Keratinocyte (primary cell): ENCODE results near the gene GADD45B. TPM values are rescaled to one million over a fixed set of nuclear protein-coding genes. Genes with fewer than 3 reads are reported as not detected.

ENCODE experiments used
- DNase-seq: peaks from one replicate; pipeline ENCODE4 v3.0.0-alpha.2; 2011; ENCODE audit warnings: low read depth, missing footprints, low spot score
- FAIRE-seq: peaks from 2 replicates; lab custom pipeline; 2011; peaks lifted over from hg19 to GRCh38; lab: Jason Lieb, UNC
- H2AFZ ChIP-seq: 2 replicates; pipeline ENCODE4 v1.6.0; 2012; ENCODE audit warnings: low read length, control low read depth, inconsistent platforms; ENCODE audit not compliant: control insufficient read depth
- H3K27ac ChIP-seq: 2 replicates; pipeline ENCODE4 v1.5.1; 2011; ENCODE audit warnings: low read length; ENCODE audit not compliant: control insufficient read depth, insufficient read depth
- H3K27me3 ChIP-seq: 3 replicates; pipeline ENCODE4 v1.6.0; 2011; ENCODE audit warnings: low read length; ENCODE audit not compliant: control insufficient read depth, insufficient read depth; ENCODE audit errors: extremely low read depth
- H3K36me3 ChIP-seq, 2 experiments: 2 replicates in 1 of 2; 3 replicates in 1 of 2; pipeline ENCODE4 v1.5.1; 2011; ENCODE audit warnings: low read length in 2 of 2, mild to moderate bottlenecking in 1 of 2; ENCODE audit not compliant: control insufficient read depth in 2 of 2, insufficient read depth in 2 of 2; ENCODE audit errors: extremely low read depth in 1 of 2
- H3K4me1 ChIP-seq: 3 replicates; pipeline ENCODE4 v1.5.1; 2011; ENCODE audit warnings: low read length; ENCODE audit not compliant: control insufficient read depth, insufficient read depth; ENCODE audit errors: extremely low read depth
- H3K4me2 ChIP-seq: 3 replicates; pipeline ENCODE4 v1.6.0; 2011; ENCODE audit warnings: low read depth, low read length; ENCODE audit not compliant: control insufficient read depth, insufficient read depth; ENCODE audit errors: extremely low read depth
- H3K4me3 ChIP-seq, 3 experiments: fragments of 200-600 bp in 1 of 3; sonication (generic) in 1 of 3; 2 replicates in 2 of 3; 3 replicates in 1 of 3; pipeline ENCODE4 v1.5.1; 2011 to 2016; ENCODE audit warnings: low read length in 3 of 3, mild to moderate bottlenecking in 3 of 3, control low read depth in 2 of 3, inconsistent platforms in 1 of 3, low read depth in 1 of 3, mixed read lengths in 1 of 3, mixed run types in 1 of 3, moderate library complexity in 1 of 3; ENCODE audit not compliant: control insufficient read depth in 2 of 3, insufficient read depth in 2 of 3; ENCODE audit errors: extremely low read depth in 1 of 3
- H3K79me2 ChIP-seq: 2 replicates; pipeline ENCODE4 v1.6.0; 2012; ENCODE audit warnings: low read length; ENCODE audit not compliant: control insufficient read depth, insufficient read depth
- H3K9ac ChIP-seq: 3 replicates; pipeline ENCODE4 v1.6.0; 2011; ENCODE audit warnings: low read length; ENCODE audit not compliant: control insufficient read depth, insufficient read depth; ENCODE audit errors: extremely low read depth
- H3K9me1 ChIP-seq: 3 replicates; pipeline ENCODE4 v1.6.0; 2011; ENCODE audit warnings: low read length; ENCODE audit not compliant: control insufficient read depth, insufficient read depth; ENCODE audit errors: extremely low read depth
- H3K9me3 ChIP-seq: 2 replicates; pipeline ENCODE4 v1.5.1; 2012; ENCODE audit warnings: low read depth, low read length; ENCODE audit not compliant: control insufficient read depth
- H4K20me1 ChIP-seq: 3 replicates; pipeline ENCODE4 v1.6.0; 2011; ENCODE audit warnings: low read length; ENCODE audit not compliant: control insufficient read depth, insufficient read depth; ENCODE audit errors: extremely low read depth
- CTCF ChIP-seq, 3 experiments: IDR thresholded peaks in 1 of 3; conservative IDR thresholded peaks in 1 of 3; optimal IDR thresholded peaks in 1 of 3; 2 replicates in 2 of 3; 3 replicates in 1 of 3; pipeline versions ENCODE3 to v1.5.1; 2011; ENCODE audit warnings: low read length in 3 of 3, mild to moderate bottlenecking in 3 of 3, moderate library complexity in 2 of 3, control low read depth in 1 of 3, inconsistent platforms in 1 of 3; ENCODE audit not compliant: insufficient read depth in 2 of 3; ENCODE audit errors: extremely low read depth in 1 of 3
- EZH2 ChIP-seq: IDR thresholded peaks from one replicate; pipeline ENCODE4 v1.6.1; 2012; ENCODE audit warnings: inconsistent platforms, mild to moderate bottlenecking, low read length, moderate library complexity
- dilution Hi-C: fragments of 300-500 bp; cut with MboI; formaldehyde crosslinking; loops from one replicate; pipeline ENCODE4 v1.7.0; 2020; ENCODE audit warnings: low sequenced_read_pairs; ENCODE audit not compliant: extremely low pct_ligation_motif_present
- polyA plus RNA-seq, 5 experiments: library from polyadenylated mRNA; depleted of rRNA in 3 of 5; stranded (reverse) in 3 of 5; stranded (forward) in 1 of 5; unstranded in 1 of 5; fragments of >200 nt; gene quantifications; 1 replicate in 1 of 5; 2 replicates in 3 of 5; 3 replicates in 1 of 5; pipeline versions ENCODE4 v1.2.1 to v1.2.3, GENCODE V29; 2011 to 2012; ENCODE audit warnings: missing spikeins in 2 of 5, low read depth in 1 of 5, low replicate concordance in 1 of 5

GADD45B gene
- polyA plus RNA-seq, 1 donor (not counting 4 experiments of a cell fraction or from before 2014, with no cell fraction given) = 20.6 TPM

- Histone ChIP-seq H3K27ac (no peak overlapping the region), H3K9ac (no peak overlapping the region), H3K4me2 (no peak overlapping the region), H3K27me3 (no peaks in the 10 kb centered on the region), H3K9me3 (no peaks in the 10 kb centered on the region), H3K9me1 (peaks cover 2% of the 10 kb centered on the region), H4K20me1 (no peaks in the 10 kb centered on the region), H3K79me2 (no peaks in the 10 kb centered on the region), H2AFZ (no peak overlapping the region), H3K36me3 (no peaks in the 10 kb centered on the region), H3K4me1 (peaks cover 3% of the 10 kb centered on the region), H3K4me3 (no peak overlapping the region)
- dilution Hi-C loops = no loop called here
- no peak for TF ChIP-seq CTCF (optimal IDR thresholded peaks at IDR 0.05 in 1 of 3, IDR thresholded peaks at IDR 0.05 in 1 of 3, conservative IDR thresholded peaks at IDR 0.05 in 1 of 3; ENCODE audit: extremely low read depth in 1 of 3, insufficient read depth in 2 of 3, low read length in 3 of 3)
- no peak for TF ChIP-seq EZH2
- DNase-seq = no peak
- no peak for FAIRE-seq
Observed at GRCh38 chr19:2464389-2464788, 11.5 kb upstream of the GADD45B start.

GRCh38 chr19:2468596-2468995 lies 7.3 kb upstream of the GADD45B start:
- Histone ChIP-seq H3K9ac (no peak overlapping the region), H3K9me1 (peaks cover 2% of the 10 kb centered on the region), H3K4me1 (peaks cover 7% of the 10 kb centered on the region), H3K9me3 (no peaks in the 10 kb centered on the region), H3K27me3 (no peaks in the 10 kb centered on the region), H3K79me2 (no peaks in the 10 kb centered on the region), H3K27ac (no peak overlapping the region), H2AFZ (no peak overlapping the region), H3K4me2 (no peak overlapping the region), H3K36me3 (no peaks in the 10 kb centered on the region), H4K20me1 (no peaks in the 10 kb centered on the region), H3K4me3 (no peak overlapping the region)
- no peak for TF ChIP-seq EZH2
- no peak for TF ChIP-seq CTCF (optimal IDR thresholded peaks at IDR 0.05 in 1 of 3, IDR thresholded peaks at IDR 0.05 in 1 of 3, conservative IDR thresholded peaks at IDR 0.05 in 1 of 3; ENCODE audit: extremely low read depth in 1 of 3, insufficient read depth in 2 of 3, low read length in 3 of 3)
- DNase-seq (no peak), FAIRE-seq (no peak)
- dilution Hi-C loops = no loop called here
